Stimulated activated naive CD8-positive, alpha-beta T cell treated with anti-CD3 and anti-CD28 coated beads, Interleukin-15, amount 100 ng/mL, for 72 hours (primary cell): Measurements from ENCODE around the gene ZBTB11.
"Not testable (repeated sequence)": the region's sequence is repeated elsewhere in the genome, so short reads cannot be mapped to it uniquely, and the experiment has no call there.

Experiments used
- ATAC-seq: fragments of 150-1000 bp; cut with Tn5 transposase; 2 replicates; pipeline ENCODE4 v1.10.0; 2021; ENCODE audit warnings: mild to moderate bottlenecking, moderate library complexity
- DNase-seq, 2 donors: peaks; one replicate each; pipeline ENCODE4 v3.0.0; 2021 to 2022
- H3K27ac Mint-ChIP-seq, 2 donors: one replicate each; pipeline ENCODE4 v1.8.0; 2022; ENCODE audit warnings: mild to moderate bottlenecking in 2 of 2, mixed read lengths in 2 of 2, moderate library complexity in 2 of 2
- H3K27me3 Mint-ChIP-seq: one replicate; pipeline ENCODE4 v1.8.0; 2022; ENCODE audit warnings: mixed read lengths
- H3K4me1 Mint-ChIP-seq: one replicate; pipeline ENCODE4 v1.8.0; 2022; ENCODE audit warnings: mild to moderate bottlenecking, mixed read lengths
- H3K4me3 Mint-ChIP-seq, 2 donors: one replicate each; pipeline ENCODE4 v1.8.0; 2022; ENCODE audit warnings: mild to moderate bottlenecking in 2 of 2, mixed read lengths in 2 of 2, moderate library complexity in 1 of 2
- H3K9me3 Mint-ChIP-seq, 2 donors: one replicate each; pipeline ENCODE4 v1.8.0; 2022; ENCODE audit warnings: mixed read lengths in 2 of 2

Gene ZBTB11

GRCh38 chr3:101701696-101702634, 25.0 kb upstream of the ZBTB11 start:
- no peak for DNase-seq
- no peaks in the 10 kb centered on the region for H3K9me3 Mint-ChIP-seq
- H3K27ac Mint-ChIP-seq: no peak overlapping the region
- no peak for ATAC-seq
- no peaks in the 10 kb centered on the region for H3K4me1 Mint-ChIP-seq
- H3K27me3 Mint-ChIP-seq: no peaks in the 10 kb centered on the region
- no peak overlapping the region for H3K4me3 Mint-ChIP-seq

- Mint-ChIP-seq H3K4me1 (peaks cover 14% of the 10 kb centered on the region), H3K27ac (no peak overlapping the region), H3K9me3 (no peaks in the 10 kb centered on the region), H3K4me3 (no peak overlapping the region), H3K27me3 (no peaks in the 10 kb centered on the region)
- peak; percentile 25 to 39 for DNase-seq
- no peak for ATAC-seq
These were observed 18.9 kb upstream of the ZBTB11 start for GRCh38 chr3:101695779-101696372.

- H3K27ac Mint-ChIP-seq, H3K9me3 Mint-ChIP-seq, H3K27me3 Mint-ChIP-seq, H3K4me3 Mint-ChIP-seq, ATAC-seq, DNase-seq: not testable (repeated sequence)
- peaks cover 25% of the 10 kb centered on the region for H3K4me1 Mint-ChIP-seq
These were observed 17.9 kb upstream of the ZBTB11 start for GRCh38 chr3:101694836-101695235.

GRCh38 chr3:101693540-101693939, 16.6 kb upstream of the ZBTB11 start:
- H3K27me3 Mint-ChIP-seq, H3K9me3 Mint-ChIP-seq, H3K4me3 Mint-ChIP-seq: not testable (repeated sequence)
- DNase-seq (peak in 1 of 2 donors; percentile 36), ATAC-seq (peak; percentile 88)
- peak overlapping the region in 1 of 2 donors; percentile 12 for H3K27ac Mint-ChIP-seq
- H3K4me1 Mint-ChIP-seq: peaks cover 32% of the 10 kb centered on the region

- not testable (repeated sequence) for DNase-seq, H3K27ac Mint-ChIP-seq, H3K9me3 Mint-ChIP-seq, ATAC-seq, H3K27me3 Mint-ChIP-seq, H3K4me3 Mint-ChIP-seq
- peaks cover 42% of the 10 kb centered on the region for H3K4me1 Mint-ChIP-seq
These were observed 15.0 kb upstream of the ZBTB11 start for GRCh38 chr3:101691685-101692671.

GRCh38 chr3:101690972-101691371, 14.0 kb upstream of the ZBTB11 start:
- peak in 1 of 2 donors; percentile 36 for DNase-seq
- Mint-ChIP-seq H3K27ac (peak overlapping the region; percentile 21 to 41), H3K27me3 (no peaks in the 10 kb centered on the region), H3K4me3 (no peak overlapping the region), H3K4me1 (peaks cover 42% of the 10 kb centered on the region), H3K9me3 (no peaks in the 10 kb centered on the region)
- ATAC-seq: peak; percentile 66

- no peak overlapping the region for H3K4me3 Mint-ChIP-seq
- DNase-seq (no peak), ATAC-seq (no peak)
- peaks cover 53% of the 10 kb centered on the region for H3K4me1 Mint-ChIP-seq
- H3K9me3 Mint-ChIP-seq: no peaks in the 10 kb centered on the region
- no peak overlapping the region for H3K27ac Mint-ChIP-seq
- H3K27me3 Mint-ChIP-seq: no peaks in the 10 kb centered on the region
These were observed 12.4 kb upstream of the ZBTB11 start for GRCh38 chr3:101689286-101689685.

- H3K27ac Mint-ChIP-seq: peak overlapping the region; percentile 98 to 99
- DNase-seq (peak in 1 of 2 donors; percentile 23), ATAC-seq (no peak)
- peaks cover 53% of the 10 kb centered on the region for H3K4me1 Mint-ChIP-seq
- no peaks in the 10 kb centered on the region for H3K27me3 Mint-ChIP-seq
- peak overlapping the region; percentile 91 to 95 for H3K4me3 Mint-ChIP-seq
- H3K9me3 Mint-ChIP-seq: no peaks in the 10 kb centered on the region
These were observed 10.4 kb upstream of the ZBTB11 start for GRCh38 chr3:101687142-101687931.

- peaks cover 59% of the 10 kb centered on the region for H3K4me1 Mint-ChIP-seq
These were observed 9.0 kb upstream of the ZBTB11 start for GRCh38 chr3:101685870-101686307.

GRCh38 chr3:101685050-101685400, 8.1 kb upstream of the ZBTB11 start:
- ATAC-seq (no peak), DNase-seq (no peak)
- H3K27ac Mint-ChIP-seq: peak overlapping the region; percentile 74 to 98
- H3K4me3 Mint-ChIP-seq: peak overlapping the region; percentile 91 to 95
- H3K27me3 Mint-ChIP-seq: no peaks in the 10 kb centered on the region
- H3K9me3 Mint-ChIP-seq: no peaks in the 10 kb centered on the region
- peaks cover 55% of the 10 kb centered on the region for H3K4me1 Mint-ChIP-seq

More at GRCh38 chr3:101685870-101686307, 9.0 kb upstream of the ZBTB11 start:
- H3K27ac Mint-ChIP-seq: peak overlapping the region; percentile 98 to 99
- H3K27me3 Mint-ChIP-seq: no peaks in the 10 kb centered on the region
- ATAC-seq (no peak), DNase-seq (no peak)
- H3K9me3 Mint-ChIP-seq: no peaks in the 10 kb centered on the region
- H3K4me3 Mint-ChIP-seq: peak overlapping the region; percentile 91 to 95

GRCh38 chr3:101680466-101680865, 3.5 kb upstream of the ZBTB11 start:
- H3K9me3 Mint-ChIP-seq: no peaks in the 10 kb centered on the region
- H3K4me1 Mint-ChIP-seq: peaks cover 55% of the 10 kb centered on the region
- peak overlapping the region in 1 of 2 donors; percentile 71 for H3K27ac Mint-ChIP-seq
- no peak overlapping the region for H3K4me3 Mint-ChIP-seq
- H3K27me3 Mint-ChIP-seq: no peaks in the 10 kb centered on the region
- ATAC-seq (no peak), DNase-seq (no peak)

GRCh38 chr3:101678837-101679236, 1.9 kb upstream of the ZBTB11 start:
- not testable (repeated sequence) for H3K27me3 Mint-ChIP-seq, DNase-seq, H3K9me3 Mint-ChIP-seq, H3K4me3 Mint-ChIP-seq, ATAC-seq, H3K27ac Mint-ChIP-seq
- peaks cover 60% of the 10 kb centered on the region for H3K4me1 Mint-ChIP-seq

GRCh38 chr3:101677436-101678286, 729 bp upstream of the ZBTB11 start:
- H3K4me3 Mint-ChIP-seq: peak overlapping the region; percentile 95 to 96
- ATAC-seq: no peak
- peaks cover 70% of the 10 kb centered on the region for H3K4me1 Mint-ChIP-seq
- peak overlapping the region; percentile 96 to 98 for H3K27ac Mint-ChIP-seq
- peak in 1 of 2 donors; percentile 20 for DNase-seq
- H3K9me3 Mint-ChIP-seq: no peaks in the 10 kb centered on the region
- H3K27me3 Mint-ChIP-seq: no peaks in the 10 kb centered on the region
